HG02588 (cell line): ENCODE data around the gene CRTC2.

Source experiments
- ATAC-seq: cut with Tn5 transposase; IDR thresholded peaks from one replicate; pipeline ENCODE4 v1.9.1; 2021; ENCODE audit warnings: mild to moderate bottlenecking, moderate library complexity; ENCODE audit not compliant: unreplicated experiment

Gene CRTC2

DNA sequence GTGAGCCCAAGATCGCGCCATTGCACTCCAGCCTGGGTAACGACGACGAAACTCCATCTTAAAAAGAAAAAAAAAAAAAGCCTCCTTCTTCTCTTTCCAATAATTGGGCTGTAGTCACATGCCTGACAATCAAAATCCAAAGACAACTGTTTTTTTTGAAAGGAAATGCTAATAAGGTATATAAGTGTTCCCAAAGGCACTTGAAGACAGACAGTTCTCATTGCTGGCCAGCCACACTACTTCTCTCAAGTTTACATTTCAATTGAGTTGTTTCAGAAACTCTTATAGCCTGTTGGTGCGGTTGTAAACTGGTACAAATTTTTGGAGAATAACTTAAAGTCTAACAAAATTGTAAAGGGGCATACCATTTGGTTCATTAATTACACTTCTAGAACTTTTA lies 58.9 kb downstream of the CRTC2 start:
- ATAC-seq, result no peak
